NCI-H1694 (cell line): ENCODE data around the gene TRPM3.

Experiments
- DNase-seq: peaks from one replicate; lab custom pipeline; 2025; lab: John Stamatoyannopoulos, UW

Gene TRPM3

GRCh38 chr9:71097671-71098070 lies 23.8 kb downstream of the TRPM3 start:
- no peak for DNase-seq

- no peak for DNase-seq
Measured at GRCh38 chr9:71096421-71097108, 24.9 kb downstream of the TRPM3 start.

GRCh38 chr9:71094708-71095251 lies 26.6 kb downstream of the TRPM3 start:
- DNase-seq, result no peak

- DNase-seq, result no peak
Measured at GRCh38 chr9:71090896-71091295, 30.5 kb downstream of the TRPM3 start.

- DNase-seq, result no peak
Measured at GRCh38 chr9:71079451-71079850, 42.0 kb downstream of the TRPM3 start.

GRCh38 chr9:71076096-71076495 lies 45.3 kb downstream of the TRPM3 start:
- DNase-seq, result no peak

GRCh38 chr9:71073494-71073893 lies 47.9 kb downstream of the TRPM3 start:
- no peak for DNase-seq

- no peak for DNase-seq
Measured at GRCh38 chr9:71072587-71072986, 48.8 kb downstream of the TRPM3 start.

- DNase-seq, result no peak
Measured at GRCh38 chr9:71071633-71072032, 49.8 kb downstream of the TRPM3 start.

GRCh38 chr9:71058660-71059059 lies 62.8 kb downstream of the TRPM3 start:
- DNase-seq, result no peak

- no peak for DNase-seq
Measured at GRCh38 chr9:71052287-71052686, 69.1 kb downstream of the TRPM3 start.

GRCh38 chr9:71048280-71048679 lies 73.1 kb downstream of the TRPM3 start:
- DNase-seq, result no peak

GRCh38 chr9:71042448-71042990 lies 78.9 kb downstream of the TRPM3 start:
- DNase-seq, result no peak

GRCh38 chr9:71037521-71037920 lies 83.9 kb downstream of the TRPM3 start:
- DNase-seq, result no peak

- no peak for DNase-seq
Measured at GRCh38 chr9:71036501-71036900, 84.9 kb downstream of the TRPM3 start.

- no peak for DNase-seq
Measured at GRCh38 chr9:71032779-71033178, 88.6 kb downstream of the TRPM3 start.

GRCh38 chr9:71025728-71026127 lies 95.7 kb downstream of the TRPM3 start:
- DNase-seq, result no peak

GRCh38 chr9:71025201-71025600 lies 96.2 kb downstream of the TRPM3 start:
- DNase-seq, result no peak

- DNase-seq, result no peak
Measured at GRCh38 chr9:71010258-71010657, 111.2 kb downstream of the TRPM3 start.

GRCh38 chr9:71005456-71005855 lies 116.0 kb downstream of the TRPM3 start:
- DNase-seq, result no peak

GRCh38 chr9:71004196-71004595 lies 117.2 kb downstream of the TRPM3 start:
- no peak for DNase-seq

- DNase-seq, result no peak
Measured at GRCh38 chr9:71003346-71003745, 118.1 kb downstream of the TRPM3 start.

- DNase-seq, result no peak
Measured at GRCh38 chr9:71001780-71002386, 119.5 kb downstream of the TRPM3 start.
